Measurements from ENCODE around the gene RGS21. TPM values are rescaled to one million over a fixed set of nuclear protein-coding genes. Genes with fewer than 3 reads are reported as not detected.

RGS21 gene
- total RNA-seq, 1 donor from 2014 or later, result not detected

DNA sequence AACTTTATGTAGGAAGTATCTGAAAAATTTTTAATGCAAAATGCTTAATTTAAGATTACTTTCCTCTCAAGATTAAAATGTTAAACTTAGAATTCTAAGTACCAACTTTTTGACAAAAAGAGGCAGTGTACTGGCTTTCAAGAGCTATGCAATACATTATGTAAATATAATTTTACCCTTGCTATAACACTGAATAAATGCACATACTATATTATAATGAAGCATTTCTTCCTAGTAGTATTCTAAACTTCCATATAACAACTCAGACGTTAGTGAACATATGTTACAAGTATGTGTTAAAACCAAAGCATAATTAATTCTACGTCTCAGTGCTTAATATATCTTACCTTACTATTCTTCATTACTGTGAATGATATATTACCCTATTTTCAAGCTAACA lies 58.5 kb downstream of the RGS21 start:
- TF ChIP-seq, protein P1, sequence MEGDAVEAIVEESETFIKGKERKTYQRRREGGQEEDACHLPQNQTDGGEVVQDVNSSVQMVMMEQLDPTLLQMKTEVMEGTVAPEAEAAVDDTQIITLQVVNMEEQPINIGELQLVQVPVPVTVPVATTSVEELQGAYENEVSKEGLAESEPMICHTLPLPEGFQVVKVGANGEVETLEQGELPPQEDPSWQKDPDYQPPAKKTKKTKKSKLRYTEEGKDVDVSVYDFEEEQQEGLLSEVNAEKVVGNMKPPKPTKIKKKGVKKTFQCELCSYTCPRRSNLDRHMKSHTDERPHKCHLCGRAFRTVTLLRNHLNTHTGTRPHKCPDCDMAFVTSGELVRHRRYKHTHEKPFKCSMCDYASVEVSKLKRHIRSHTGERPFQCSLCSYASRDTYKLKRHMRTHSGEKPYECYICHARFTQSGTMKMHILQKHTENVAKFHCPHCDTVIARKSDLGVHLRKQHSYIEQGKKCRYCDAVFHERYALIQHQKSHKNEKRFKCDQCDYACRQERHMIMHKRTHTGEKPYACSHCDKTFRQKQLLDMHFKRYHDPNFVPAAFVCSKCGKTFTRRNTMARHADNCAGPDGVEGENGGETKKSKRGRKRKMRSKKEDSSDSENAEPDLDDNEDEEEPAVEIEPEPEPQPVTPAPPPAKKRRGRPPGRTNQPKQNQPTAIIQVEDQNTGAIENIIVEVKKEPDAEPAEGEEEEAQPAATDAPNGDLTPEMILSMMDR (IDR thresholded peaks at IDR 0.05), result no peak
- Mint-ChIP-seq H3K4me1 (ENCODE audit: low read depth) (peaks cover 6% of the 10 kb centered on the region), H3K9me3 (ENCODE audit: low read depth) (no peaks in the 10 kb centered on the region), H3K27me3 (ENCODE audit: low read depth) (peaks cover 13% of the 10 kb centered on the region), H3K27ac (ENCODE audit: unreplicated experiment) (no peak overlapping the region), H3K4me3 (ENCODE audit: unreplicated experiment) (no peak overlapping the region), H3K36me3 (ENCODE audit: low read depth) (no peaks in the 10 kb centered on the region)
- DNase-seq (ENCODE audit: low spot score), result no peak

DNA sequence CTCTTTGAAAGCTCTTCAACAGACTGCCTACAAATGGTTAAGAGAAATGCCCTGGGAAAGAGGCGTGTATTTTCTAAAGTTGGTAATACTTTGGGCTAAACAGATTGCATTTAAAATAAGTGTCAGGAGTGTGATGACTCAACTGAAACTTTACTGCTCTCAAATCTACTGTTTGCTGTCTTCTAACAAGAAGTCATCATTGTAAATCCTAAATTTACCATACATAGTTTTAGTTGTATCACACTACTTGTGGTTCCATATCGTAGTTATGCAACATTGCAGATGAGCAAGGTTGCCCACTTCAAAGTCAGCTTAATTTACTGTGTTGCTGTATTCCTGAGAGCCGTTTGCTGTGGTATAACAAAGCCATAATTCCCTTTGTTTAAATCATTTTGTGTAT lies 59.6 kb downstream of the RGS21 start:
- Mint-ChIP-seq H3K4me3 (ENCODE audit: unreplicated experiment) (no peak overlapping the region), H3K27me3 (ENCODE audit: low read depth) (peaks cover 11% of the 10 kb centered on the region), H3K27ac (ENCODE audit: unreplicated experiment) (no peak overlapping the region), H3K36me3 (ENCODE audit: low read depth) (no peaks in the 10 kb centered on the region), H3K9me3 (ENCODE audit: low read depth) (no peaks in the 10 kb centered on the region), H3K4me1 (ENCODE audit: low read depth) (peaks cover 6% of the 10 kb centered on the region)
- TF ChIP-seq, protein P1 (IDR thresholded peaks at IDR 0.05), result no peak
- DNase-seq (ENCODE audit: low spot score), result no peak

DNA sequence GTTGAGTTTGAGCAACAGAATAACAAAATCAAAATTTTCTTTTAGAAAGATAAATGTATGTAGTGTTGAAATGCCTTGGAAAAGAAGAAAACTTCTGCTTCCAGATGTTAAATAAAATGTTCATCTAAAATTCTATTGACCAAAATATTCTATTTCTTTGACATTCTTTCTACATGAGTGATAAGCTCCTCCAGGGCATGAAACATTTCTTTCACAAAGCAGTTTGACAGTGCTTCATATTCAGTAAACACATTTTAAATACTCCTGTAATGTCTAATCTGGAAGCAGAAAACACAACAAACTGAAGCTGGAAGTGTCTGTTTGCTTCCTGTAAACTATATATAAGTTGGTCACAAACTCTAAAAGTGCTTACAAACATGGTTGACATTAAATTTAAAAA lies 61.5 kb downstream of the RGS21 start:
- Mint-ChIP-seq H3K4me1 (ENCODE audit: low read depth) (peaks cover 6% of the 10 kb centered on the region), H3K36me3 (ENCODE audit: low read depth) (no peaks in the 10 kb centered on the region), H3K27me3 (ENCODE audit: low read depth) (peaks cover 7% of the 10 kb centered on the region), H3K9me3 (ENCODE audit: low read depth) (peaks cover under 1% of the 10 kb centered on the region), H3K4me3 (ENCODE audit: unreplicated experiment) (no peak overlapping the region), H3K27ac (ENCODE audit: unreplicated experiment) (no peak overlapping the region)
- TF ChIP-seq, protein P1 (IDR thresholded peaks at IDR 0.05), result no peak
- no peak for DNase-seq (ENCODE audit: low spot score)

DNA sequence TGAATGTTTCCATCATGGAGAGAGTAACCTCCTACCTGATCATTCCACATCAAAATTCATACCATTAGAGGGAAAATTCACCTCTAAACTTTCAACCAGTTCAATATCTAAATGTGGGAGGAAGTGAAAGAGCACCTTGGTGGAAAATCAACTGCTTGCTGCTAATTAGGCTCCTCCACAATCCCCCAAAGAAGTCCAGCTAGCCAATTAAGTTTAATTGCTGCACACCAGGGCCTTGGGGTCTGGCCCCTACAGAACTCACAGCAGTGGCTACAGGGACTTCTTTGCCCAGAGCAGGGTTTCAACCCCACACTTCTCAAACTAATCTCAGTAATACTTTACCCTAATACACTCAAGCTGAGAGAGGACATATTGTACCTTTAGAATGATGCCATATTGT lies 62.1 kb downstream of the RGS21 start:
- TF ChIP-seq, protein P1 (IDR thresholded peaks at IDR 0.05), result no peak
- Mint-ChIP-seq H3K27me3 (ENCODE audit: low read depth) (peaks cover 5% of the 10 kb centered on the region), H3K4me3 (ENCODE audit: unreplicated experiment) (no peak overlapping the region), H3K27ac (ENCODE audit: unreplicated experiment) (no peak overlapping the region), H3K36me3 (ENCODE audit: low read depth) (no peaks in the 10 kb centered on the region), H3K9me3 (ENCODE audit: low read depth) (peaks cover 6% of the 10 kb centered on the region), H3K4me1 (ENCODE audit: low read depth) (peaks cover 6% of the 10 kb centered on the region)
- DNase-seq (ENCODE audit: low spot score), result no peak

DNA sequence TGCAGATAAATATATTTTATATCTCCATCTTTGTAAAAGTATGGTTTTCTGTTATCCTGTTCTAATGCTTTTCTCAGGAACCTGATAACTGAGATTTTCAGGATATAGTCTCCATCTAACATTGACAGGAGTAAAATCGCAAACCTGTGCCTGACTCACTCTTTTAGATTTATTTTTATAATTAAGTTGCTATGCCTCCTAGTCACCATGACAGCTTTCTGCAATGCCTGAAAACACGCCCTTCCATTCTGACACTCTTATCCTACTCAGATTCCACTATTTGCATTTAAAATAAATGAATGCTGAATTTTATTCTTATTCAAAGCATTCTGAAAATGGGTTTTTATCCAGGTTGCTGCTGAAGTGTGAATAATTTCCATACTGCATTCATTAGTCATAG lies 62.8 kb downstream of the RGS21 start:
- no peaks in the 10 kb centered on the region for H3K36me3 Mint-ChIP-seq (ENCODE audit: low read depth)
- peaks cover 2% of the 10 kb centered on the region for H3K27me3 Mint-ChIP-seq (ENCODE audit: low read depth)
- H3K27ac Mint-ChIP-seq (ENCODE audit: unreplicated experiment), result no peak overlapping the region
- peaks cover 9% of the 10 kb centered on the region for H3K9me3 Mint-ChIP-seq (ENCODE audit: low read depth)
- H3K4me3 Mint-ChIP-seq (ENCODE audit: unreplicated experiment), result no peak overlapping the region
- H3K4me1 Mint-ChIP-seq (ENCODE audit: low read depth), result peaks cover 6% of the 10 kb centered on the region
- TF ChIP-seq, protein P1 (IDR thresholded peaks at IDR 0.05), result no peak
- no peak for DNase-seq (ENCODE audit: low spot score)
